ENCODE results near the gene RABGAP1L.

GRCh38 chr1:174243451-174244000, 84.2 kb downstream of the RABGAP1L start:
- no peak for TF ChIP-seq YY1 (IDR thresholded peaks at IDR 0.05; ENCODE audit: insufficient read depth, insufficient read length)
- TF ChIP-seq SUZ12 (IDR thresholded peaks at IDR 0.05; ENCODE audit: extremely low read depth, insufficient read depth, insufficient read length): no peak

Measured in NT2/D1 (cell line).